ENCODE results near the gene SEL1L2. TPM values are rescaled to one million over a fixed set of nuclear protein-coding genes. Genes with fewer than 3 reads are reported as not detected.

SEL1L2 gene
- total RNA-seq, 1 experiment from 2014 or later = not detected

DNA sequence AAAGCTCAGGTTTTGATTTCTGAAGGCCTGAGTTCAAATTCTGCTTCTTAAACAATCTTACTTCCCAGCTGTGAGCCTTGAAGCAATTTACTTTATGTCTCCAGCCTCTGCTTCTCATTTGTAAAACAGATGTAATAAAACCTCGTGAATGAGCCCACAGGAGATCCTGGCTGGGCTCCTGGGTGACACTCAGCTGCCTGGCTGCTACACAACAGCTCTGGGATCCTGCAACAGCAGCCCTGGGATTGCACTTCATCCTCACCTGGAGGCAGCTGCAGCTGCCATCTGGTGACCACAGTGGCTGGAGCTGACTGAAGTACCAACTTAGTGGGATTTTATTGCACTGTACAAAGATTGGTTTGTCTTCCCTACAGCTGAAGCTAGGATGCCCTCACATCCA is 107.0 kb downstream of the SEL1L2 start:
- Mint-ChIP-seq H3K27me3 (ENCODE audit: insufficient read depth, unreplicated experiment) (peaks cover 15% of the 10 kb centered on the region), H3K36me3 (ENCODE audit: insufficient read depth, unreplicated experiment) (no peaks in the 10 kb centered on the region), H3K27ac (ENCODE audit: unreplicated experiment) (no peak overlapping the region), H3K9me3 (ENCODE audit: unreplicated experiment) (no peaks in the 10 kb centered on the region), H3K4me3 (ENCODE audit: unreplicated experiment) (no peak overlapping the region), H3K4me1 (ENCODE audit: low read depth, unreplicated experiment) (no peaks in the 10 kb centered on the region)
- CTCF ChIA-PET = no interaction called here
- Histone ChIP-seq H3K9me3 (no peaks in the 10 kb centered on the region), H3K4me1 (no peaks in the 10 kb centered on the region), H3K27me3 (replicated peaks; ENCODE audit: control insufficient read depth, insufficient read depth, low read length) (no peaks in the 10 kb centered on the region), H3K36me3 (ENCODE audit: control insufficient read depth, insufficient read depth, low read length) (no peaks in the 10 kb centered on the region), H3K4me3 (ENCODE audit: low read depth, low read length) (no peak overlapping the region)
- intact Hi-C loops (cut with micrococcal nuclease; ENCODE audit: unreplicated experiment) = no loop called here
- BruUV-seq (replicated peaks) = no TSS peak
- POLR2A ChIA-PET = no interaction called here
- TF ChIP-seq, protein P1, sequence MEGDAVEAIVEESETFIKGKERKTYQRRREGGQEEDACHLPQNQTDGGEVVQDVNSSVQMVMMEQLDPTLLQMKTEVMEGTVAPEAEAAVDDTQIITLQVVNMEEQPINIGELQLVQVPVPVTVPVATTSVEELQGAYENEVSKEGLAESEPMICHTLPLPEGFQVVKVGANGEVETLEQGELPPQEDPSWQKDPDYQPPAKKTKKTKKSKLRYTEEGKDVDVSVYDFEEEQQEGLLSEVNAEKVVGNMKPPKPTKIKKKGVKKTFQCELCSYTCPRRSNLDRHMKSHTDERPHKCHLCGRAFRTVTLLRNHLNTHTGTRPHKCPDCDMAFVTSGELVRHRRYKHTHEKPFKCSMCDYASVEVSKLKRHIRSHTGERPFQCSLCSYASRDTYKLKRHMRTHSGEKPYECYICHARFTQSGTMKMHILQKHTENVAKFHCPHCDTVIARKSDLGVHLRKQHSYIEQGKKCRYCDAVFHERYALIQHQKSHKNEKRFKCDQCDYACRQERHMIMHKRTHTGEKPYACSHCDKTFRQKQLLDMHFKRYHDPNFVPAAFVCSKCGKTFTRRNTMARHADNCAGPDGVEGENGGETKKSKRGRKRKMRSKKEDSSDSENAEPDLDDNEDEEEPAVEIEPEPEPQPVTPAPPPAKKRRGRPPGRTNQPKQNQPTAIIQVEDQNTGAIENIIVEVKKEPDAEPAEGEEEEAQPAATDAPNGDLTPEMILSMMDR (IDR thresholded peaks at IDR 0.05; ENCODE audit: insufficient read depth in 1 of 2, low read depth in 1 of 2, low read length in 1 of 2, severe bottlenecking in 1 of 2, unreplicated experiment in 1 of 2) = no peak
- no peak for DNase-seq

- H3K4me3 Mint-ChIP-seq (ENCODE audit: unreplicated experiment) = no peak overlapping the region
- BruUV-seq (replicated peaks) = no TSS peak
- DNase-seq = no peak
- H3K9me3 Mint-ChIP-seq (ENCODE audit: unreplicated experiment) = no peaks in the 10 kb centered on the region
- CTCF ChIA-PET = no interaction called here
- peaks cover 6% of the 10 kb centered on the region for H3K4me1 Mint-ChIP-seq (ENCODE audit: low read depth, unreplicated experiment)
- TF ChIP-seq, protein P1 (IDR thresholded peaks at IDR 0.05; ENCODE audit: insufficient read depth in 1 of 2, low read depth in 1 of 2, low read length in 1 of 2, severe bottlenecking in 1 of 2, unreplicated experiment in 1 of 2) = no peak
- Histone ChIP-seq H3K4me1 (no peaks in the 10 kb centered on the region), H3K36me3 (ENCODE audit: control insufficient read depth, insufficient read depth, low read length) (no peaks in the 10 kb centered on the region), H3K27me3 (replicated peaks; ENCODE audit: control insufficient read depth, insufficient read depth, low read length) (no peaks in the 10 kb centered on the region), H3K4me3 (ENCODE audit: low read depth, low read length) (no peak overlapping the region), H3K9me3 (no peaks in the 10 kb centered on the region)
- H3K27me3 Mint-ChIP-seq (ENCODE audit: insufficient read depth, unreplicated experiment) = peaks cover 8% of the 10 kb centered on the region
- intact Hi-C loops (cut with micrococcal nuclease; ENCODE audit: unreplicated experiment) = no loop called here
- POLR2A ChIA-PET = no interaction called here
- no peaks in the 10 kb centered on the region for H3K36me3 Mint-ChIP-seq (ENCODE audit: insufficient read depth, unreplicated experiment)
- H3K27ac Mint-ChIP-seq (ENCODE audit: unreplicated experiment) = no peak overlapping the region
Measured at GRCh38 chr20:13878566-13878965, 111.8 kb downstream of the SEL1L2 start.

DNA sequence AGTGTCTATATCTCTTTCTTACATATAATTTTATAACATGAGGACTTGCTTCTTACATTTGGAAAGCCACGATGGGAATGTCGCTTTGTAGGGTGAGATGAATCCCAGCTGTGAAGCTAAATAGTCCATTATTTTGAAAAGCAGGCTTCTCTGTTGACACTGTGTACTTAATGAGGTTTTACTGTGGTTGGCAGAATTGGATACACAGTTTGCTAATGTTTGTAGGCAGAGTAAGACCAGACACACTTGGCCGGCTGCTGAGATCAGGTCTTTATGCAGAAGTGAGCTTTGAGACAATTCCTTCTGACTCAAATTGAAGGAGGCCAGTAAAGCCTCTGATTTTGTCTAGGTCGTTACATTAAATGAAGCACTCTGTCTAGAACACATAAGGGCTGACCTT is 112.6 kb downstream of the SEL1L2 start:
- intact Hi-C loops (cut with micrococcal nuclease; ENCODE audit: unreplicated experiment) = no loop called here
- H3K9me3 Mint-ChIP-seq (ENCODE audit: unreplicated experiment) = no peaks in the 10 kb centered on the region
- H3K4me3 ChIP-seq (ENCODE audit: low read depth, low read length) = no peak overlapping the region
- no peaks in the 10 kb centered on the region for H3K36me3 Mint-ChIP-seq (ENCODE audit: insufficient read depth, unreplicated experiment)
- H3K4me3 Mint-ChIP-seq (ENCODE audit: unreplicated experiment) = no peak overlapping the region
- peaks cover 6% of the 10 kb centered on the region for H3K4me1 Mint-ChIP-seq (ENCODE audit: low read depth, unreplicated experiment)
- no peaks in the 10 kb centered on the region for H3K27me3 ChIP-seq (replicated peaks; ENCODE audit: control insufficient read depth, insufficient read depth, low read length)
- H3K27ac Mint-ChIP-seq (ENCODE audit: unreplicated experiment) = no peak overlapping the region
- no peaks in the 10 kb centered on the region for H3K36me3 ChIP-seq (ENCODE audit: control insufficient read depth, insufficient read depth, low read length)
- CTCF ChIA-PET = no interaction called here
- POLR2A ChIA-PET = no interaction called here
- no peak for DNase-seq
- no TSS peak for BruUV-seq (replicated peaks)
- no peaks in the 10 kb centered on the region for H3K9me3 ChIP-seq
- peaks cover 8% of the 10 kb centered on the region for H3K27me3 Mint-ChIP-seq (ENCODE audit: insufficient read depth, unreplicated experiment)
- no peaks in the 10 kb centered on the region for H3K4me1 ChIP-seq
- TF ChIP-seq, protein P1 (IDR thresholded peaks at IDR 0.05; ENCODE audit: insufficient read depth in 1 of 2, low read depth in 1 of 2, low read length in 1 of 2, severe bottlenecking in 1 of 2, unreplicated experiment in 1 of 2) = no peak

Data from Caco-2 (cell line).